Stimulated activated naive CD8-positive, alpha-beta T cell treated with anti-CD3 and anti-CD28 coated beads, Interleukin-15, Interleukin-2, amounts not matched to agents 100 ng/mL and 50 ng/mL, for 24 hours (primary cell): ENCODE measurements around the gene CCDC51.
"Not testable (repeated sequence)": the region's sequence is repeated elsewhere in the genome, so short reads cannot be mapped to it uniquely, and the experiment has no call there.

ENCODE experiments used
- H3K27ac Mint-ChIP-seq: one replicate; pipeline ENCODE4 v1.8.0; 2021; ENCODE audit warnings: mild to moderate bottlenecking, mixed read lengths
- H3K27me3 Mint-ChIP-seq: one replicate; pipeline ENCODE4 v1.8.0; 2021; ENCODE audit warnings: mixed read lengths
- H3K36me3 Mint-ChIP-seq: one replicate; pipeline ENCODE4 v1.8.0; 2021; ENCODE audit warnings: low read depth, mixed read lengths
- H3K4me1 Mint-ChIP-seq: one replicate; pipeline ENCODE4 v1.8.0; 2021; ENCODE audit warnings: low read depth, mixed read lengths
- H3K4me3 Mint-ChIP-seq: one replicate; pipeline ENCODE4 v1.8.0; 2021; ENCODE audit warnings: mild to moderate bottlenecking, mixed read lengths
- H3K9me3 Mint-ChIP-seq: one replicate; pipeline ENCODE4 v1.8.0; 2021; ENCODE audit warnings: mixed read lengths

The CCDC51 gene

DNA sequence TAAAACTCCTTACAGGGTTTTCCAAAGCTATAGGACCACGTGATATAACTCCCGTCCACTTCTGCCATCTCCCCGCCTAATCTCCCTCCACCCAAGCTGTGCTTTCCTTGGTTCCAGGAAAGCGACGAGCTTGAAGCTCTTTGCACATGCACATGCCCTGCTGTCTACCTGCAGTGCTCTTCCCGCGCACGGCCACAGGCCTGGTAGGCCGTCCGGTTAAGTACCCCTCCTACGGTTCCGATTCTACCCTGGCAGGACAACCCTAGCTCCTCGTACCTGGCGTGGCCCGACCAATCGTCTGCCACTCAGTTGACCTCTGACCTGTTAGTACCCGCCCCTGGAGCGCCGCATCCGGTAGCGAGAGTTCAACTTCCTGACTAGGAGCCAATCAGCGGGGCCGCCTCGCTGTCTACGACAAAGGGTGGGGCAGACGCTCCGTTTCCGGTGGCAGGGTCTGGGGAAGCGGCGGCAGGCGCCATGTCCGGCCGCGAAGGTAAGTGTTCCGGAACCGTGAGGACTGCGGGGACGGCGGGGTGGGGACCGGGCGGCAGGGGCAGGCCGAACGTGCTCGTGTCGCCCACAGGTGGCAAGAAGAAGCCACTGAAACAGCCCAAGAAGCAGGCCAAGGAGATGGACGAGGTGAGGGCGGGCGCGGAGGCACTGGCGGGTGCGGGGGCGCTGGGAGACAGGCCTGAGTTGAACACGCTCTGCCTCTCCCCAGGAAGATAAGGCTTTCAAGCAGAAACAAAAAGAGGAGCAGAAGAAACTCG lies at the start of gene CCDC51, which contains the start of gene TMA7:
TSS of gene CCDC51 (minus strand) at position 300 of the 770 bp plus-strand sequence. CDS start 4,991 bp downstream, outside the sequence.
TSS of gene TMA7 (plus strand) at position 438 of the 770 bp plus-strand sequence. CDS start at position 478, 40 bp downstream.
- Mint-ChIP-seq H3K36me3 (peaks cover 42% of the 10 kb centered on the region), H3K27me3 (no peaks in the 10 kb centered on the region), H3K4me3 (peak within 1 kb of the TSS; percentile 100), H3K4me1 (peaks cover 49% of the 10 kb centered on the region), H3K27ac (peak within 1 kb of the TSS; percentile 99), H3K9me3 (no peaks in the 10 kb centered on the region)

DNA sequence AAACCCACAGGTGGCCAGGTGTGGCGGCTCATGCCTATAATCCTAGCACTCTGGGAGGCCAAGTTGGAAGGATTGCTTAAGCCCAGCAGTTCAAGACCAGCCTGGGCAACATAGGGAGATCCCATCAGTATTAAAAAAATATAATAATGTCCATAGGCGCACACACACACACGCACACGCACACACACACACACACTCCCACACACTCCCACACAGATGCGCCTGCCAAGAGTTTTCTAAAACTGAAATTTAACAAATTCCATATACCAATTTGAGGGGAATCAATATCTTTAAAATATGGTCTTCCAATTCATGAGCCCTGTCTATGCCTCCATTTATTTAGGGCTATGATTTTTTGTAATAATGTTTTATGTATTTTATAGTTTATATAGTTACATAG lies 47.0 kb upstream of the CCDC51 start:
- Mint-ChIP-seq H3K27me3 (no peaks in the 10 kb centered on the region), H3K9me3 (no peaks in the 10 kb centered on the region), H3K4me3 (no peak overlapping the region), H3K4me1 (no peaks in the 10 kb centered on the region), H3K27ac (no peak overlapping the region), H3K36me3 (no peaks in the 10 kb centered on the region)

DNA sequence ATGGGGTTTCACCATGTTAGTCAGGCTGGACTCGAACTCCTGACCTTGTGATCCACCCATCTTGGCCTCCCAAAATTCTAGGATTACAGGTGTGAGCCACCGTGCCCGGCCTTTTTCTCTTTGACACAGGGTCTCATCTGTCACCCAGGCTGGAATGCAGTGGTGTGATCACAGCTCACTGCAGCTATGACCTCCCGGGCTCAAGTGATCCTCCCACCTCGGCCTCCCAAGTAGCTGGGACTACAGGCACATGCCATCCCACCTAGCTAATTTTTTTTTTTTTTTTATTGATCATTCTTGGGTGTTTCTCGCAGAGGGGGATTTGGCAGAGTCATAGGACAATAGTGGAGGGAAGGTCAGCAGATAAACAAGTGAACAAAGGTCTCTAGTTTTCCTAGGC lies 42.9 kb upstream of the CCDC51 start:
- not testable (repeated sequence) for H3K27ac Mint-ChIP-seq, H3K27me3 Mint-ChIP-seq, H3K4me3 Mint-ChIP-seq, H3K9me3 Mint-ChIP-seq, H3K36me3 Mint-ChIP-seq
- H3K4me1 Mint-ChIP-seq, result peaks cover 26% of the 10 kb centered on the region

GRCh38 chr3:48480891-48481290 lies 41.0 kb upstream of the CCDC51 start:
- H3K4me1 Mint-ChIP-seq, result peaks cover 39% of the 10 kb centered on the region
- not testable (repeated sequence) for H3K36me3 Mint-ChIP-seq, H3K27ac Mint-ChIP-seq, H3K9me3 Mint-ChIP-seq, H3K4me3 Mint-ChIP-seq, H3K27me3 Mint-ChIP-seq

DNA sequence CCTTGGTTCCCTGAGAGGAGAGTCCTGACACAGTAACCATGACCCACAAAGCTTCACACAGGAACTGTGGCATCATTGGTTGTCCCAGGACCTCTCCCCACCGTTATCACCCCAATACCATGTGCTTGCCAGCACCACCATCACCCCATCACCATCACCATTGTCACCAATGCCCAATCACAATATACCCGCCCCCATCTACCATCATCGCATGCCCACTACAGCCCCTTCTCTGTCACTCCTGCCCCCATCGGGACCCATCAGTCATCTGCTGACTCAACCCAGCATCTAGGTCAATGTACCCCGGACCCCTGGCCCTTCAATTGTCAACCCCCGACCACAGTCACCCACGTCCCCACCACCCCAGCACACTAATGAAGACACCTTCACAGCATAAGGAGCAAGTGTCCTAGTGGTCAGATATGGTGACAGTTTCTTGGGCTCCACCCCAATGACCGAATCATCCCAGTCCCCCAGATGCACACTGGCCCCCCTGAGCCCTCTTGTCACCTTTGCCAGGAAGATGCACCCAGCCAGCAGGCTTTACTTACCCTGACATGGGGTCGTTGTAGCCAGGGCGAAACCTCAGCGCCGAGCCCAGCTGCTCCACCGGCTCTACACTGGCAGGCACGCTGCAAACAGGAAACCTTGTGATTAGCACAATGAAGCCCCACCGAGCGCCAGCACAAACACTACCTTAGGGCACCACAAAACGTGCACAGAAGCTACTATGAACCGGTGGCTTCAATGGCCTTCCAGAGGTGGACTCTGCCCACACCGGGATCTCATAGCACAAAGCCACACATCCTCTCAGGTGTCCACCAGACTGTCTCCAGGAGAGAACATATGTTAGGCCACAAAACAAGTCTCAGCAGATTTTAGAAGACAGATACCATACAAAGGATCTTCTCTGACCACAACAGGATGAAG lies 39.0 kb upstream of the CCDC51 start:
- Mint-ChIP-seq H3K9me3 (no peaks in the 10 kb centered on the region), H3K4me3 (peak overlapping the region; percentile 77), H3K4me1 (peaks cover 44% of the 10 kb centered on the region), H3K27ac (peak overlapping the region; percentile 95), H3K36me3 (peaks cover 4% of the 10 kb centered on the region), H3K27me3 (no peaks in the 10 kb centered on the region)

- Mint-ChIP-seq H3K36me3 (peaks cover 4% of the 10 kb centered on the region), H3K27ac (peak overlapping the region; percentile 95), H3K4me1 (peaks cover 52% of the 10 kb centered on the region), H3K4me3 (peak overlapping the region; percentile 77), H3K27me3 (no peaks in the 10 kb centered on the region), H3K9me3 (no peaks in the 10 kb centered on the region)
Measured at GRCh38 chr3:48477959-48478520, 38.1 kb upstream of the CCDC51 start.

GRCh38 chr3:48476426-48477053 lies 36.6 kb upstream of the CCDC51 start:
- Mint-ChIP-seq H3K4me1 (peaks cover 57% of the 10 kb centered on the region), H3K27ac (no peak overlapping the region), H3K27me3 (no peaks in the 10 kb centered on the region), H3K4me3 (no peak overlapping the region), H3K9me3 (no peaks in the 10 kb centered on the region), H3K36me3 (peaks cover 4% of the 10 kb centered on the region)

DNA sequence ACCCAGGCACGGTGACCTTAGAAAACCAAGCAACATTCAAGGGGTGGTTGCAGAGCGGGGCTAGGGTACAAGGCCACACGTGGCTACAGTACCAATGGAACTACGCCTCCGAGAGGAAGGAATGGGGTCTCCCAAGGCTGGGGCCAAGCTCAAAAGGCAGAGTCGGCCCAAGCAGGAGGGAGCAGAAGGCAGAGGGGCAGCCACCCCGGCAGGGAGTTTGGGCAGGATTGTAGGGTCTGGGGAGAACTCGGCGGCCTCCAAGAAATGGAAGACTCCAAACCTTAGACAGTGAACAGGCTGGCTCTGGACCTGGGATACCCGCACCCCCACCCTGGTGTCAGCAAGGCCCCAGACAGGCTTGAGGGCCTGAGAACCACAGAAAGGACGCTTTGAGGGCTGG lies 35.3 kb upstream of the CCDC51 start:
- peaks cover 61% of the 10 kb centered on the region for H3K4me1 Mint-ChIP-seq
- H3K36me3 Mint-ChIP-seq, result peaks cover 2% of the 10 kb centered on the region
- H3K9me3 Mint-ChIP-seq, result no peaks in the 10 kb centered on the region
- H3K27ac Mint-ChIP-seq, result no peak overlapping the region
- no peaks in the 10 kb centered on the region for H3K27me3 Mint-ChIP-seq
- no peak overlapping the region for H3K4me3 Mint-ChIP-seq

- Mint-ChIP-seq H3K36me3 (peaks cover 4% of the 10 kb centered on the region), H3K4me3 (no peak overlapping the region), H3K9me3 (no peaks in the 10 kb centered on the region), H3K27me3 (no peaks in the 10 kb centered on the region), H3K27ac (peak overlapping the region; percentile 80), H3K4me1 (peaks cover 64% of the 10 kb centered on the region)
Measured at GRCh38 chr3:48474619-48475018, 34.7 kb upstream of the CCDC51 start.

DNA sequence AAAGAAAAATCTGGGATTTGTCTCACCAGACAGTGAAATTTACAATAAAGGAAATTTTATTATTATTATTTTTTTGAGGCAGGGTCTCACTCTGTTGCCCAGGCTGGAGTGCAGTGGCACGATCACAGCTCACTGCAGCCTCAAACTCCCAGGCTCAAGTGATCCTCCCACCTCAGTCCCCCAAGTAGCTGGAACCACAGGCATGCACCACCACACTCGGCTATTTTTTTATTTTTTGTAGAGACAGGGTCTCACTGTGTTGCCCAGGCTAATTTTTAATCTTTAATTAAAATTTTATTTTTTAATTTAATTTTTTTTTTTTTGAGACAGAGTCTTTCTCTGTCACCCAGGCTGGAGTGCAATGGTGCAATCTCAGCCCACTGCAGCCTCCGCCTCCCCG lies 34.1 kb upstream of the CCDC51 start:
- H3K36me3 Mint-ChIP-seq, H3K9me3 Mint-ChIP-seq, H3K27me3 Mint-ChIP-seq, H3K4me3 Mint-ChIP-seq: not testable (repeated sequence)
- Mint-ChIP-seq H3K4me1 (peaks cover 64% of the 10 kb centered on the region), H3K27ac (peak overlapping the region; percentile 88)

DNA sequence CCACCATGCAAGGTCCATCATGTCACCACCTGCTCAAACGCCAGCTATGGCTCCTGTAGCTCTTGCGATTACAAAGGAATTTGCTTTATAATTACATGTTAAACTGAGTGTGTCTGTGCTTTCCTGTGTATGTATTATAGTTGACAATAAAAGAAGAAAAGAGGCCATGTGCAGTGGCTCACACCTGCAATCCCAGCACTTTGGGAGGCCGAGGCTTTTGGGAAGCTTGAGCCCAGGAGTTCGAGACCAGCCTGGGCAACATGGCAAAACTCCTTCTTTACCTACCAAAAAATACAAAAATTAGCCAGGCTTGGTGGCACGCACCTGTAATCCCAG lies 33.7 kb upstream of the CCDC51 start:
- peaks cover 64% of the 10 kb centered on the region for H3K4me1 Mint-ChIP-seq
- peaks cover 14% of the 10 kb centered on the region for H3K36me3 Mint-ChIP-seq
- peak overlapping the region; percentile 82 for H3K4me3 Mint-ChIP-seq
- no peaks in the 10 kb centered on the region for H3K27me3 Mint-ChIP-seq
- peak overlapping the region; percentile 88 for H3K27ac Mint-ChIP-seq
- H3K9me3 Mint-ChIP-seq, result no peaks in the 10 kb centered on the region

DNA sequence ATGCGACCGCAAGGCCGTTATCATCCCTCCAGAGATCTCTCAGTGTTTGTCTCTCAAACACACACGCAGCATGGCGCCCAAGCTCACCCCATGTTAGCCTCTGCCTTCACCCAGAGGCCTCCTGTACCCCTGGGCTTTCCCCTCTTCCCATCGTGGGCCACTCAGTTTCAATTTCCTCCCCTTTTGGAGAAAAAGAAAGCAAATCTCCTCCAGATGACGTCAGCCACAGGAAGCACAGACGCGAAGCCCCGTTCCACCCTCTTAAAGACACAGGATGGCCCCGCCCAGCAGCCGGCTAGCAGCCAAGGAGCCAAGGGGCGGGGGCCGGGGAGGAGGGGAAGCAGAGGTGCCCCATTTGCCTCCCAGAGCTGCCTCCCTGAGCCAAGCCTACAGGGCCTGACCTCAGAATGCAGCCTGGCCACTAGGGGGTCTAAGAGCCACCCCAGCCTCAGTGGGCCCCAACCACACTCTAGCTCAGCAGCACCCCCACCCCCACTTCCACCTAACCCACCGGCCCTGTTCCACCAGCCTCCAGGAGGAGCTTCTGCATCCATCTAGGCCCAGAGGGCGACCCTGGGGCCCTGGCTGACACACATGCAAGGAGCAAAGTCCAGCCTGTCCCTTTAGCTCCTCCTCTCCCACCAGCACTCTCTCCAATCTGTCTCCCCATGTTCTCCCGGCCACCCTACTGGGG lies 33.2 kb upstream of the CCDC51 start:
- Mint-ChIP-seq H3K4me1 (peaks cover 63% of the 10 kb centered on the region), H3K27ac (peak overlapping the region; percentile 88), H3K27me3 (no peaks in the 10 kb centered on the region), H3K36me3 (peaks cover 17% of the 10 kb centered on the region), H3K4me3 (peak overlapping the region; percentile 82), H3K9me3 (no peaks in the 10 kb centered on the region)

DNA sequence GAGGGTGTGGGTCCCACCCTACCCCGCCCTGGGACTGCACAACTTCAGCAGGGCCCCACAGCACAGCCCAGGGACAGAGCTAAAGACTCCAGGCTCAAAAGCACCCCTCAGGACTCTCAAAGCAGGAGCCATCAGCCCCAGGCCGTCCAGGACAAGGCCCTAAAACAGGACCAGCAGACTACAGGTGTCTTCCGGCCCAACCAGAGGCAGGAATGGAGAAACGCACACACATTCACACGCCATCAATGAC lies 32.7 kb upstream of the CCDC51 start:
- H3K27ac Mint-ChIP-seq, result peak overlapping the region; percentile 88
- peaks cover 63% of the 10 kb centered on the region for H3K4me1 Mint-ChIP-seq
- peak overlapping the region; percentile 82 for H3K4me3 Mint-ChIP-seq
- peaks cover 22% of the 10 kb centered on the region for H3K36me3 Mint-ChIP-seq
- H3K9me3 Mint-ChIP-seq, result no peaks in the 10 kb centered on the region
- H3K27me3 Mint-ChIP-seq, result no peaks in the 10 kb centered on the region

GRCh38 chr3:48470286-48470685 lies 30.4 kb upstream of the CCDC51 start:
- Mint-ChIP-seq H3K27me3 (no peaks in the 10 kb centered on the region), H3K9me3 (no peaks in the 10 kb centered on the region), H3K4me3 (peak overlapping the region; percentile 59), H3K36me3 (peaks cover 32% of the 10 kb centered on the region), H3K4me1 (peaks cover 70% of the 10 kb centered on the region), H3K27ac (peak overlapping the region; percentile 89)
